Keratinocyte (primary cell): ENCODE measurements around the gene WDR44. TPM values are rescaled to one million over a fixed set of nuclear protein-coding genes. Genes with fewer than 3 reads are reported as not detected.

Source experiments
- DNase-seq: peaks from one replicate; pipeline ENCODE4 v3.0.0-alpha.2; 2011; ENCODE audit warnings: low read depth, missing footprints, low spot score
- FAIRE-seq: peaks from 2 replicates; lab custom pipeline; 2011; peaks lifted over from hg19 to GRCh38; lab: Jason Lieb, UNC
- H2AFZ ChIP-seq: 2 replicates; pipeline ENCODE4 v1.6.0; 2012; ENCODE audit warnings: low read length, control low read depth, inconsistent platforms; ENCODE audit not compliant: control insufficient read depth
- H3K27ac ChIP-seq: 2 replicates; pipeline ENCODE4 v1.5.1; 2011; ENCODE audit warnings: low read length; ENCODE audit not compliant: control insufficient read depth, insufficient read depth
- H3K27me3 ChIP-seq: 3 replicates; pipeline ENCODE4 v1.6.0; 2011; ENCODE audit warnings: low read length; ENCODE audit not compliant: control insufficient read depth, insufficient read depth; ENCODE audit errors: extremely low read depth
- H3K36me3 ChIP-seq, 2 experiments: 2 replicates in 1 of 2; 3 replicates in 1 of 2; pipeline ENCODE4 v1.5.1; 2011; ENCODE audit warnings: low read length in 2 of 2, mild to moderate bottlenecking in 1 of 2; ENCODE audit not compliant: control insufficient read depth in 2 of 2, insufficient read depth in 2 of 2; ENCODE audit errors: extremely low read depth in 1 of 2
- H3K4me1 ChIP-seq: 3 replicates; pipeline ENCODE4 v1.5.1; 2011; ENCODE audit warnings: low read length; ENCODE audit not compliant: control insufficient read depth, insufficient read depth; ENCODE audit errors: extremely low read depth
- H3K4me2 ChIP-seq: 3 replicates; pipeline ENCODE4 v1.6.0; 2011; ENCODE audit warnings: low read depth, low read length; ENCODE audit not compliant: control insufficient read depth, insufficient read depth; ENCODE audit errors: extremely low read depth
- H3K4me3 ChIP-seq, 3 experiments: fragments of 200-600 bp in 1 of 3; sonication (generic) in 1 of 3; 2 replicates in 2 of 3; 3 replicates in 1 of 3; pipeline ENCODE4 v1.5.1; 2011 to 2016; ENCODE audit warnings: low read length in 3 of 3, mild to moderate bottlenecking in 3 of 3, control low read depth in 2 of 3, inconsistent platforms in 1 of 3, low read depth in 1 of 3, mixed read lengths in 1 of 3, mixed run types in 1 of 3, moderate library complexity in 1 of 3; ENCODE audit not compliant: control insufficient read depth in 2 of 3, insufficient read depth in 2 of 3; ENCODE audit errors: extremely low read depth in 1 of 3
- H3K79me2 ChIP-seq: 2 replicates; pipeline ENCODE4 v1.6.0; 2012; ENCODE audit warnings: low read length; ENCODE audit not compliant: control insufficient read depth, insufficient read depth
- H3K9ac ChIP-seq: 3 replicates; pipeline ENCODE4 v1.6.0; 2011; ENCODE audit warnings: low read length; ENCODE audit not compliant: control insufficient read depth, insufficient read depth; ENCODE audit errors: extremely low read depth
- H3K9me1 ChIP-seq: 3 replicates; pipeline ENCODE4 v1.6.0; 2011; ENCODE audit warnings: low read length; ENCODE audit not compliant: control insufficient read depth, insufficient read depth; ENCODE audit errors: extremely low read depth
- H3K9me3 ChIP-seq: 2 replicates; pipeline ENCODE4 v1.5.1; 2012; ENCODE audit warnings: low read depth, low read length; ENCODE audit not compliant: control insufficient read depth
- H4K20me1 ChIP-seq: 3 replicates; pipeline ENCODE4 v1.6.0; 2011; ENCODE audit warnings: low read length; ENCODE audit not compliant: control insufficient read depth, insufficient read depth; ENCODE audit errors: extremely low read depth
- CTCF ChIP-seq, 3 experiments: IDR thresholded peaks in 1 of 3; conservative IDR thresholded peaks in 1 of 3; optimal IDR thresholded peaks in 1 of 3; 2 replicates in 2 of 3; 3 replicates in 1 of 3; pipeline versions ENCODE3 to v1.5.1; 2011; ENCODE audit warnings: low read length in 3 of 3, mild to moderate bottlenecking in 3 of 3, moderate library complexity in 2 of 3, control low read depth in 1 of 3, inconsistent platforms in 1 of 3; ENCODE audit not compliant: insufficient read depth in 2 of 3; ENCODE audit errors: extremely low read depth in 1 of 3
- EZH2 ChIP-seq: IDR thresholded peaks from one replicate; pipeline ENCODE4 v1.6.1; 2012; ENCODE audit warnings: inconsistent platforms, mild to moderate bottlenecking, low read length, moderate library complexity
- dilution Hi-C: fragments of 300-500 bp; cut with MboI; formaldehyde crosslinking; loops from one replicate; pipeline ENCODE4 v1.7.0; 2020; ENCODE audit warnings: low sequenced_read_pairs; ENCODE audit not compliant: extremely low pct_ligation_motif_present
- polyA plus RNA-seq, 5 experiments: library from polyadenylated mRNA; depleted of rRNA in 3 of 5; stranded (reverse) in 3 of 5; stranded (forward) in 1 of 5; unstranded in 1 of 5; fragments of >200 nt; gene quantifications; 1 replicate in 1 of 5; 2 replicates in 3 of 5; 3 replicates in 1 of 5; pipeline versions ENCODE4 v1.2.1 to v1.2.3, GENCODE V29; 2011 to 2012; ENCODE audit warnings: missing spikeins in 2 of 5, low read depth in 1 of 5, low replicate concordance in 1 of 5

Gene WDR44
- polyA plus RNA-seq, 1 donor (not counting 4 experiments of a cell fraction or from before 2014, with no cell fraction given) = 22.9 TPM

GRCh38 chrX:118396113-118396512, 50.2 kb downstream of the WDR44 start:
- no peaks in the 10 kb centered on the region for H3K9me3 ChIP-seq
- no peak overlapping the region for H2AFZ ChIP-seq
- no peaks in the 10 kb centered on the region for H3K79me2 ChIP-seq
- no peak overlapping the region for H3K4me3 ChIP-seq
- H3K9me1 ChIP-seq = no peaks in the 10 kb centered on the region
- no peaks in the 10 kb centered on the region for H3K4me1 ChIP-seq
- H3K27me3 ChIP-seq = no peaks in the 10 kb centered on the region
- H4K20me1 ChIP-seq = no peaks in the 10 kb centered on the region
- dilution Hi-C loops = no loop called here
- FAIRE-seq = no peak
- H3K4me2 ChIP-seq = no peak overlapping the region
- TF ChIP-seq EZH2 (no peak), CTCF (optimal IDR thresholded peaks at IDR 0.05 in 1 of 3, IDR thresholded peaks at IDR 0.05 in 1 of 3, conservative IDR thresholded peaks at IDR 0.05 in 1 of 3; ENCODE audit: extremely low read depth in 1 of 3, insufficient read depth in 2 of 3, low read length in 3 of 3) (no peak)
- H3K9ac ChIP-seq = no peak overlapping the region
- DNase-seq = no peak
- H3K36me3 ChIP-seq = no peaks in the 10 kb centered on the region
- no peak overlapping the region for H3K27ac ChIP-seq

DNA sequence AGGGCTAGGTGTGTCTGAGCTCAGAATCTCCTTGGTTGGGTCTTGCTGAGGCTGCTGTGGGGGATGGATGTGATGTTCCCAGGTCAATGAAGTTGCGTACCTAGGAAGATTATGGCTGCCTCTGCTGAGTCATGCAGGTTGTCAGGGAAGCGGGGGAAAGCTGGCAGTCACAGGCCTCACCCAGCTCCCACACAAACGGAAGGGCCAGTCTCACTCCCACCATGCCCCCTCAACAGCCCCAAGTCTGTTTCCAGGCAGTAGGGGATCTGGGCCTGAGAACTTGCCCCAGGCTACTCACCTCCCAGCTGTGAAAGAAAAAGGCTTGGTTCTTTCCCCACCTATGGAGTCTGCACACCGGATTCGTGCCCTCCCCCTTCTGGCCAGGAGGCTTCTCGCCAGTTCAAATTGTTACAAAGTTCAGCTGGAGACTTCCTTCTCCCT, 72.9 kb downstream of the WDR44 start:
- no peaks in the 10 kb centered on the region for H3K79me2 ChIP-seq
- no peaks in the 10 kb centered on the region for H3K9me1 ChIP-seq
- no peak for FAIRE-seq
- no peaks in the 10 kb centered on the region for H4K20me1 ChIP-seq
- dilution Hi-C loops = no loop called here
- H3K4me2 ChIP-seq = no peak overlapping the region
- H3K4me3 ChIP-seq = no peak overlapping the region
- no peaks in the 10 kb centered on the region for H3K4me1 ChIP-seq
- TF ChIP-seq EZH2 (no peak), CTCF (optimal IDR thresholded peaks at IDR 0.05 in 1 of 3, IDR thresholded peaks at IDR 0.05 in 1 of 3, conservative IDR thresholded peaks at IDR 0.05 in 1 of 3; ENCODE audit: extremely low read depth in 1 of 3, insufficient read depth in 2 of 3, low read length in 3 of 3) (no peak)
- H2AFZ ChIP-seq = no peak overlapping the region
- H3K27me3 ChIP-seq = no peaks in the 10 kb centered on the region
- H3K9me3 ChIP-seq = no peaks in the 10 kb centered on the region
- peaks cover 0 to 3% of the 10 kb centered on the region in 2 experiments for H3K36me3 ChIP-seq
- no peak for DNase-seq
- H3K27ac ChIP-seq = no peak overlapping the region
- H3K9ac ChIP-seq = no peak overlapping the region
